Activated T-helper 17 cell treated with anti-CD3 and anti-CD28 coated beads, Interleukin-2, amount 50 U/mL, for 72 hours (primary cell): ENCODE measurements around the gene EPHA2. TPM values are rescaled to one million over a fixed set of nuclear protein-coding genes. Genes with fewer than 3 reads are reported as not detected.

Experiments used
- ATAC-seq: fragments of 150-1000 bp; cut with Tn5 transposase; replicated peaks from 2 replicates; pipeline ENCODE4 v1.10.0; 2021; ENCODE audit warnings: mild to moderate bottlenecking, moderate library complexity
- H3K27ac Mint-ChIP-seq: one replicate; pipeline ENCODE4 v1.8.0; 2022; ENCODE audit warnings: mixed read lengths
- H3K27me3 Mint-ChIP-seq: one replicate; pipeline ENCODE4 v1.8.0; 2022; ENCODE audit warnings: mixed read lengths
- H3K36me3 Mint-ChIP-seq: one replicate; pipeline ENCODE4 v1.8.0; 2022; ENCODE audit warnings: low read depth, mild to moderate bottlenecking, mixed read lengths
- H3K4me1 Mint-ChIP-seq: one replicate; pipeline ENCODE4 v1.8.0; 2022; ENCODE audit warnings: mixed read lengths
- H3K4me3 Mint-ChIP-seq: one replicate; pipeline ENCODE4 v1.8.0; 2022; ENCODE audit warnings: mild to moderate bottlenecking, mixed read lengths
- H3K9me3 Mint-ChIP-seq: one replicate; pipeline ENCODE4 v1.8.0; 2022; ENCODE audit warnings: mixed read lengths
- total RNA-seq, 2 donors: library from RNA; stranded (reverse); gene quantifications; one replicate each; pipeline ENCODE4 v1.2.3, GENCODE V29; 2022

The EPHA2 gene
- total RNA-seq, 2 donors from 2014 or later: 0.13 TPM; not detected in 1

GRCh38 chr1:16191309-16191708 is 35.4 kb upstream of the EPHA2 start:
- no peaks in the 10 kb centered on the region for H3K4me1 Mint-ChIP-seq
- no peak for ATAC-seq
- no peak overlapping the region for H3K27ac Mint-ChIP-seq
- H3K4me3 Mint-ChIP-seq: no peak overlapping the region
- peaks cover 7% of the 10 kb centered on the region for H3K27me3 Mint-ChIP-seq
- no peaks in the 10 kb centered on the region for H3K36me3 Mint-ChIP-seq
- H3K9me3 Mint-ChIP-seq: no peaks in the 10 kb centered on the region

DNA sequence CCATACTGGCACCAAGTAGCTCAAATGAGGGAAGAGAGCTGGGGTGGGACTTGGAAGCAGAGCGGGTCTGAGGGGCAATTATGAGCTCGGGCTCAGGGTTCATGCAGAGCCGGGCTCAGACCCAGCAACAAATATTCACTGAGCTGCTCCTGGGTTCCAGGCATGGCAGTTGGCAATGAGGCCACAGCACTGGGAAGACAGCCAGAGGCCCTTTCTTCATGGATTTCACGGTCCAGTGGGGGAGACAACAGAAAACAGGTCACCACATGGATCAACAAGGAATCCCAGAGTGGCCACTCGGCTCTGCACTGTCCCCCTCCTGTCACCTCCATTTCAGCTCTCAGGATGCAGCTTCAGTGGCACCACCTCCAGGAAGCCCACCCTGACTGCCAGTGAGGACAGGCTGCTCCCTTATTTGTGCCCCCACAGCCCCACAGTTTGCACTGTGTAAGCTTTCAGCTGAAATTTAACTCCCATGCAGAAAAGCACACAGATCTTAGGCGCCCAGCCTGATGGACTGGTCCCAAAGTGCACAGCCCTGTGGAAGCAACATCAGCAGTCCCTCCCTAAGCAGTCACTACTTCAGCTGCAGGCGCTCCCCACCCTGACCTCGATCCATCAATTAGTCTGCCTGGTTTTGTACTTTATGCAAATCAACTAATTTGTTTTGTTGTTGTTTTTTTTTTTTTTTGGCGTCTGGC is 34.2 kb upstream of the EPHA2 start:
- Mint-ChIP-seq H3K4me3 (no peak overlapping the region), H3K27me3 (peaks cover 7% of the 10 kb centered on the region), H3K27ac (no peak overlapping the region), H3K9me3 (no peaks in the 10 kb centered on the region), H3K36me3 (no peaks in the 10 kb centered on the region), H3K4me1 (no peaks in the 10 kb centered on the region)
- ATAC-seq: no peak

GRCh38 chr1:16189003-16189402 is 33.1 kb upstream of the EPHA2 start:
- H3K27ac Mint-ChIP-seq: no peak overlapping the region
- no peak for ATAC-seq

DNA sequence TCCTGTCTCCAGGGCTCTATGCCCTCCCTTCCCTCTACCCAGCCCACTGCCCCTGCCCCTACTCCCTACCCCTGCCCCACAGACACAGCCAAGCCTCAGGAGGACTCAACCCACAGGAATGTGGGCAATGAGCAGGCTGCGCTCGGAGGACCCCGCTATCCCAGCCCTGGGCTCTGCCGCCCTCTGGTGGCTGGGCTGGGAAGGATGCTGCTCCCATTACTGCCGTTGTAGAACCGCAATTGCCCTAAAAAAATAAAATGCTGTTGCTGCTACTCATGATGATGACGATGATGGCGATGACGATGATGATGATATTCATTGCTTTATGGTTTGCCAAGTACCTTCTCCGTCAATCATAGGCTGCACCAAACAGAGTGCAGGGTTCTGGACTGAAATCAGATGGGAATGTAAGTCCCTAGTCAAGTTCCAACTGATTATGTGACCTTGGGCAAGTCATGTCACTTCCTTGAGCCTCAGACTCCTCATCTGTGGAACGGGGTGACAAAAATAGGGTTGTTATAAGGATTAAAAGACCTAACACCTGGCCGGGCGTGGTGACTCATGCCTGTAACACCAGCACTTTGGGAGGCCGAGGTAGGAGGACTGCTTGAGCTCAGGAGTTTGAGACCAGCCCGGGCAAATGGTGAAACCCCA is 32.0 kb upstream of the EPHA2 start:
- peaks cover 7% of the 10 kb centered on the region for H3K27me3 Mint-ChIP-seq
- H3K36me3 Mint-ChIP-seq: no peaks in the 10 kb centered on the region
- H3K27ac Mint-ChIP-seq: no peak overlapping the region
- H3K4me3 Mint-ChIP-seq: no peak overlapping the region
- ATAC-seq: peak; percentile 86
- H3K4me1 Mint-ChIP-seq: no peaks in the 10 kb centered on the region
- no peaks in the 10 kb centered on the region for H3K9me3 Mint-ChIP-seq

More at GRCh38 chr1:16189003-16189402, 33.1 kb upstream of the EPHA2 start:
- no peaks in the 10 kb centered on the region for H3K9me3 Mint-ChIP-seq
- H3K4me1 Mint-ChIP-seq: no peaks in the 10 kb centered on the region
- no peaks in the 10 kb centered on the region for H3K36me3 Mint-ChIP-seq
- H3K27me3 Mint-ChIP-seq: peaks cover 7% of the 10 kb centered on the region
- no peak overlapping the region for H3K4me3 Mint-ChIP-seq

GRCh38 chr1:16186655-16187235 is 30.9 kb upstream of the EPHA2 start:
- Mint-ChIP-seq H3K27ac (no peak overlapping the region), H3K9me3 (no peaks in the 10 kb centered on the region), H3K4me3 (no peak overlapping the region), H3K36me3 (no peaks in the 10 kb centered on the region), H3K27me3 (peaks cover 7% of the 10 kb centered on the region), H3K4me1 (no peaks in the 10 kb centered on the region)
- no peak for ATAC-seq

GRCh38 chr1:16184557-16185303 is 28.9 kb upstream of the EPHA2 start:
- no peaks in the 10 kb centered on the region for H3K36me3 Mint-ChIP-seq
- H3K4me3 Mint-ChIP-seq: no peak overlapping the region
- H3K27me3 Mint-ChIP-seq: peaks cover 4% of the 10 kb centered on the region
- H3K9me3 Mint-ChIP-seq: no peaks in the 10 kb centered on the region
- no peaks in the 10 kb centered on the region for H3K4me1 Mint-ChIP-seq
- no peak overlapping the region for H3K27ac Mint-ChIP-seq
- no peak for ATAC-seq

DNA sequence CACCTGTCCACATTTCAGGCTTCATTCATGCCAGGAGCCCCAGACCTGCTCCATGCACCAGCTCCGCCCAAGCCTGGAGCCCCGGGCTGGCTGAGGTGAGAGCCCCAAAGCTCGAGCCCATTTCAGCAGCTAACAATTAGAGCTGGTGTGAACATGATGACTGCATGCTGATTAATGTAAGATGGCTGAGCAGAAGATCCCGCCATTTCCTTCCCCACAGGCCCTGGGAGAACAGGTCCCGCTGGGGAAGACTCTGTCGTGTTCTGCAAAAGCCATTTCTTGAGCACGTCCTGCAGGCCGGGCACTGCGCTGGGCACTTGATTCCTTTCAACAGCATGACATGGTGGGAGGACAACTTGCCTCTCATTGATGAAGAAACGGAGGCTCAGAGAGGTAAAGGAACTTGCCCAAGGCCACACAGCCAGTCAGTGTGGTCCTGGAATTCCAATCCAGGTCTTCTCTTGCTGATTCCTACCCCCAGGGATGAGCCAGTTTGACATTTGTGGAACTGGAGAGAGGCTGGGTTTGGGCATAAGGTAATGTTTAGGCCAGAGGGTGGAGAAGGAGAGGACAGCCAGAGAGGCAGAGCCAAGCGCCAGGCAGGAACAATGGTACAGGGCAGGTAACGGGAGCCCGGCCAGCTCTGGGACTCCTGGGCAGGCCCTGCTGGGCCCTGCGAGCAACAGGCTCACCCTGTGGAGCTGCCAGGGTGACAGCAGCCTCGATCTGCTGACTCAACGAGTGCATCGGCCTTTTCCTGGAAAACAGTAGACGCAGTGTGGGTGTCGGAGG is 28.1 kb upstream of the EPHA2 start:
- ATAC-seq: no peak
- Mint-ChIP-seq H3K9me3 (no peaks in the 10 kb centered on the region), H3K36me3 (no peaks in the 10 kb centered on the region), H3K27ac (no peak overlapping the region), H3K4me1 (no peaks in the 10 kb centered on the region), H3K4me3 (no peak overlapping the region), H3K27me3 (peaks cover 1% of the 10 kb centered on the region)

- Mint-ChIP-seq H3K27ac (no peak overlapping the region), H3K27me3 (no peaks in the 10 kb centered on the region), H3K9me3 (no peaks in the 10 kb centered on the region), H3K4me3 (no peak overlapping the region), H3K36me3 (no peaks in the 10 kb centered on the region), H3K4me1 (no peaks in the 10 kb centered on the region)
- no peak for ATAC-seq
Observed at GRCh38 chr1:16183179-16183578, 27.3 kb upstream of the EPHA2 start.

DNA sequence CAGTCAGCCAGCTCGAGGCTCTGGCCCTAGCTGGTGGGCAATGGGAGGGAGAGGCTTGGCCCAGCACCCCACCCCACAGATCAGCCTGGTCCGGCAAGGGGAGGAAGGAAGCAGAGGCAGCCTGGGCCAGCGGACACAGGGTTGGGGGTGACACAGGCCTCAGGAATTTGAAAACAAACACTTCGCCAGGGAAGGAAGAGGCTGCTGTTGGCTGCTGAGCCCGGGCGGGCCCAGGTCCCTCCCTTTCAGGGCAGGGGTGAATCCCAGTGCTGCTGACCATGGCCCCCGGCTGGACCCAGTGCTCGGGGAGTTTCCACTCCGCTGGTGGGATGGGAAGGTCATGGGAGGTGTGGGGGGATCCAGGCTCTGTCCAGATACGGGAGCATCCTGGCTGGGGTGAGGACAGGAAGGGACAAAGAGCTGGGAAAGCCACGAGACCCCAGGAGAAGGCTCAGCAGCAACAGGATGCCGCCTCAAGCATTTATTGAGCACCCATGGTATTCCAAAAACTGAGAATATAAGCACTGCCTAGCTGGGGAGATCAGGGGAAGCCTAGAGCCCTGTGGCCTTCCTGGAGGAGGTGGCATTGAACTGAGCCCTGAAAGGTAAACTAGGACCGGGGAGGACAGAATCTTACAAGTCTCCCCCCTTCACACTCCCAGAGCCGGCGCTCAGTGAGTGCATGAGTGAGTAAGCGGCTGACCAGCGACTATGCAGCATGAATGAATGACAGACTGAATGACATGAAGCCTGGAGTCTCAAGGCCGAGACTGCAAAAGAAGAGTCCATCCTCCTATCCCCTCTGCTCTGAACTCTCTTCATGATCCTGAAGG is 26.2 kb upstream of the EPHA2 start:
- H3K4me1 Mint-ChIP-seq: no peaks in the 10 kb centered on the region
- no peak overlapping the region for H3K27ac Mint-ChIP-seq
- no peaks in the 10 kb centered on the region for H3K9me3 Mint-ChIP-seq
- H3K4me3 Mint-ChIP-seq: no peak overlapping the region
- no peak for ATAC-seq
- no peaks in the 10 kb centered on the region for H3K27me3 Mint-ChIP-seq
- H3K36me3 Mint-ChIP-seq: no peaks in the 10 kb centered on the region

GRCh38 chr1:16180291-16180824 is 24.5 kb upstream of the EPHA2 start:
- Mint-ChIP-seq H3K27me3 (no peaks in the 10 kb centered on the region), H3K9me3 (no peaks in the 10 kb centered on the region), H3K4me1 (no peaks in the 10 kb centered on the region), H3K4me3 (no peak overlapping the region), H3K36me3 (no peaks in the 10 kb centered on the region), H3K27ac (no peak overlapping the region)
- ATAC-seq: no peak

DNA sequence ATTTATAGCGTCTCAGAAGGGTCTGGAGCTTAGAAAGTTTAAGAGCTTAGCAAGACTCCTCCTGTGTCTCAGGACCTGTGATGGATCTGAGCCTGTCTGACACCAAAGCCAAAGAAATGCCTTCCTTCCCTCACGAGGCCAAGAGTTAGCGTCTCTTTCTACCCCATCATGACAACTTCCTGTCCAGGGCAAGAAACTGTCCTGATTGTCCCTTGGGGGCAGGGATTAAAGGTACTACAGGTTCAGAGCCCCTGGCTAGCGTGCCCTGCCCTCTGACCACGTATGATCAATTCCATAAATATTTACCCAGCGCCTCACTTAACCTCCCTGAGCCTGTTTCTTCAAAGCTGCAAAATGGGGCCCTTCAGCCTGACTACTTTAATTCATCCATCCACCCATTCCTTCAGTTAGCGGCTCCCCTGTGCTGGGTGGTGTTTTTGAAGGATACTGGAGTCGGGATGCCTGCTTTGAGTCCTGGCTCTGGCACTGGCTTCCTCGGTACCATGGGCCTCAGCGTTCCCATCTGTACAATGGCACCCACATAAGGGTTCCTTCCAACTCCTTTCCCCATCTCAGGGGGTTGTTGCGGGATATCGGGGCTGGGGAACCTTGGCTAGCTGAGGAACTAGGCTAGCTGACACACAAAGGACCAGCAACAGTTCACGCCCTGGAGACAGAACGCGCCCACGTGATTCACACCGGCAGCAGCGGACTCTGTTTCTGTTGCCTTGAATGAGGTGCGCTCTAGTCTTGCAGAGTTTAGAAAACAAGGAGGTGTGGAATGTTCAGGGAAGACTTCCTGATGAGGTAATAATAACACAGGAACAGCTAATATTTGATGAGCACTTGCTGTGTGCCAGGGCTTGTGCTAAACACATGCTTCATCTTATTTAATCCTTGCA is 23.0 kb upstream of the EPHA2 start:
- no peaks in the 10 kb centered on the region for H3K9me3 Mint-ChIP-seq

GRCh38 chr1:16177306-16177705 is 21.4 kb upstream of the EPHA2 start:
- no peak overlapping the region for H3K27ac Mint-ChIP-seq
- H3K4me3 Mint-ChIP-seq: no peak overlapping the region
- no peaks in the 10 kb centered on the region for H3K27me3 Mint-ChIP-seq
- H3K36me3 Mint-ChIP-seq: no peaks in the 10 kb centered on the region
- H3K4me1 Mint-ChIP-seq: no peaks in the 10 kb centered on the region
- no peaks in the 10 kb centered on the region for H3K9me3 Mint-ChIP-seq
- ATAC-seq: no peak

More for the DNA sequence above, 23.0 kb upstream of the EPHA2 start:
- Mint-ChIP-seq H3K36me3 (no peaks in the 10 kb centered on the region), H3K4me3 (no peak overlapping the region), H3K27me3 (no peaks in the 10 kb centered on the region), H3K27ac (no peak overlapping the region), H3K4me1 (no peaks in the 10 kb centered on the region)
- no peak for ATAC-seq
